OCI-LY3 (cell line): ENCODE results near the gene ATP6V1G2.

Experiments
- CTCF ChIP-seq: fragments of 200-600, 300-600 bp; sonication (generic); IDR thresholded peaks from 2 replicates; pipeline ENCODE4 v1.5.1; 2014; ENCODE audit warnings: antibody characterized with exemption, low read length, low read depth
- EZH2phosphoT487 ChIP-seq: fragments of 200-600 bp; shearing (Covaris generic); IDR thresholded peaks from 2 replicates; pipeline ENCODE4 v1.6.1; 2018; ENCODE audit warnings: antibody characterized with exemption, mixed run types, low read depth

GRCh38 chr6:31578184-31579118 lies 32.0 kb upstream of the ATP6V1G2 start:
- TF ChIP-seq CTCF (no peak), EZH2phosphoT487 (no peak)
